Measurements from ENCODE around the gene DOCK2. TPM values are rescaled to one million over a fixed set of nuclear protein-coding genes. Genes with fewer than 3 reads are reported as not detected.

The DOCK2 gene
- total RNA-seq, 2 donors from 2014 or later, result 4.9 to 13.3 TPM

DNA sequence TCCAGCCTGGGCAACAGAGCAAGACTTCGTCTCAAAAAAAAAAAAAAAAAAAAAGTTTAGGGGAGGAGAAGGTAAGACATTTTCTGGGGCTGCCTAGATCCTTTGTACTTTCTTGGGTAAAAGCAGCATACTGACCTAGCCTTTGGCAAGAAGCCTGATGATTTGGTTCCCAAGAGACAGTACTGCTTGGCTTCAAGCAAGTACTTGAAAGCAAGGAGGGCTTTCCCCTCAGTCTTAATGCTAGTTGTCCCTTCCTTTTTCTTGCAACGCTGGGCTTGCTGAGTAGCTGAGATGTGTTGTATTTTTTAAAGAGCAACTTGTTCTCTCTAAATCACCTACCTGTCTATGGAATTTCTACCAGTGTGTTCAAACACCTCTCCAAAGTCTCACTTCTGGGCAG, 267.0 kb downstream of the DOCK2 start:
- ATAC-seq (no peak), DNase-seq (no peak)
- intact Hi-C loops (cut with DNase I, micrococcal nuclease), result no loop called here

DNA sequence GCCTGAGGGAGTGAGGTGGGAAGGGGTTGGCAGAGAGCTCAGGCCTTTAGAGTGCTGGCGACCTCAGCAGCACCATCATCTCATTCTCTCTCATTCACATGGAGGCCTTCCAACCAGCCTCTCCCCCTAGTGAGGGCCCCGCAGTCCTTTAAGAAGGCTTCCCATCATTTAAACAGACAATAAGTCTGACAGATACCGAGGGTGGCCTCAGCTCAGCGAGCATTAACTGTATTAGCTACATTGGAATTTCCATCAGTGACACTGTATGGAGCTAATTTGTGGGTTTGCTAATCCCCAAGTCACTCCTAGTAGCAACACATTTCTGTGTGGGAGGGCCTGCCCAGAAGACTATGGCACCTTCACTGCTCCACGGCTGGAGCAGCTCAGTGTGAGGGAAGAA, 267.4 kb downstream of the DOCK2 start:
- no peak for DNase-seq
- intact Hi-C loops (cut with DNase I, micrococcal nuclease), result no loop called here
- ATAC-seq, result no peak

DNA sequence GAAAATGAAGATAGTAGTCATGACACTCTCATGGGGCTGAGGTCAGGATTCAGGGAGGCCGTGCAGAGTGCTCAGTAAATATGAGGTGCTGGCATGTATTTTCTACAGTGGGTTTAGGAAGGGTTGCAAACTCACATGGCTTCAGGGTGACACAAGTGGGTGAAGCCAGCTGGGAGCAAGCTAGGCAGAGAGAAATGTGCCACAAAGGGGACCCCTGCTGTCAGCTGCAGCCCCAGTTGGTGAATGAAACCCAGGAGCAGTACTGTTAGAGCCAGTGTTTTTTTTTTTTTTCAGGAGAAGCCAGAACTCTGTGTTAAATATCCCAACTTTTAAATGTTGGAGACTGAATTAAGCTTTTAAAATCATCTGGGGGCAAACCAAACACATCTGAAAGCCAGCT, 267.9 kb downstream of the DOCK2 start:
- intact Hi-C loops (cut with DNase I, micrococcal nuclease), result no loop called here
- DNase-seq (no peak), ATAC-seq (no peak)

DNA sequence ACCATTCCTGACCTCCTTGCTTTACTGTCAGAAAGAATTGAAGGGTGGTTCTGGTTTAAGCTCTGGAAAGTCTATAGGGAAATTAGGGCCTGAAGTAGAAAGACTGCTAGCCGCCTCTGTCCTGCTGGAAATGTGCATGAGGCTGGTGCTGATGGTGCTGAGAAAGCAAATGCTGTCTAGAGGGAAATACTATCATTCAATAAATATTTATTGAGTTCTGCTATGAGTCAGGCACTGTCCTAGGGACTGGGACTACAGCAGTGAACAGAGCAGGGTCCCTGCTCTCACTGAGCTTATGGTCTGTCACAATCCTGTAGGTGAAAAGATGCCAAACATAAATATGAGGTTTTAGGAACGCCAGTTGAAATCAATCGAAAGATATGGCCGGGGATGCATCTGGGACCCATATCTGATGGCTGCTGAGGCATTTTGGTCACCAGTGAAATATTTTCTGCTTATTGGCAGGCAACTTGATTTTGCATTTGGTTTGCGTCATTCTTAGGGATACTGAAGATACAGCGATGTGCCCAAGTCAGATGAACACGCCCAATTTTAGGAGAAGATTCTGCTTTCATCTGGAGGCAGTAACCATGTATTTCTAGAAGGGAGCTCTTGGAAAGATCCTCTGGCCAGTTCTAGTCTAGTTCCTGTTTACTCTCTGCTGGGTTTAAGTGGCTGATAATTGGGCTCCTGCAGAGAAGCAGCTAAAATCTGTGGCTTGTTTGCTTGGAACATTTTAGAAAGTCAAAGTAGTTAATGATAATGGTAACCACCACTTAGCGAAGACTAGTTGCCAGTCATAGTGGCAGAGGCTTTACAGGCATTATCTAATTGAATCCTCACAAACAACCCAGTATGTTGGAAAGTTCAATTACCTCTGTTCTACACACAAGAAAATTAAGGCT, 269.9 kb downstream of the DOCK2 start:
- DNase-seq, result no peak
- no peak for ATAC-seq
- intact Hi-C loops (cut with DNase I, micrococcal nuclease), result no loop called here

DNA sequence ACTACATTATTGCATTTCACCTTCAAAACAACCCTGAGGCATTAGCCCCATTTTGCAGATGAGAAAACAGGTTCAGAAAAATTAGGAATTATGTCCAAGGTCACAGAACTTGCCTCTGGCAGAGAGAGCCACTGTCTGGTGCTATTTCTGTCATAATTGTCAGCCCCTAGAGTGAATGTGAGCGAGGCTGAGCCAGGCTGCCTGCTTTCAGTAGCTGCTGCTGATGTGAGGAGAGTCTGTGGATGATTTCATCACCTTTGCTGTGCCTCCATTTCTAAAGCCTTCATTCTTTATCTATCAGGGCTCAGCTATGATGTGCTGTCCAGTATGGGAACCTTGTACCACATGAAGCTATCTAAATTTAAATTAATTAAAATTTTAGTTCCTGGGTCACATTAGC, 271.8 kb downstream of the DOCK2 start:
- intact Hi-C loops (cut with DNase I, micrococcal nuclease), result no loop called here
- ATAC-seq (no peak), DNase-seq (no peak)

DNA sequence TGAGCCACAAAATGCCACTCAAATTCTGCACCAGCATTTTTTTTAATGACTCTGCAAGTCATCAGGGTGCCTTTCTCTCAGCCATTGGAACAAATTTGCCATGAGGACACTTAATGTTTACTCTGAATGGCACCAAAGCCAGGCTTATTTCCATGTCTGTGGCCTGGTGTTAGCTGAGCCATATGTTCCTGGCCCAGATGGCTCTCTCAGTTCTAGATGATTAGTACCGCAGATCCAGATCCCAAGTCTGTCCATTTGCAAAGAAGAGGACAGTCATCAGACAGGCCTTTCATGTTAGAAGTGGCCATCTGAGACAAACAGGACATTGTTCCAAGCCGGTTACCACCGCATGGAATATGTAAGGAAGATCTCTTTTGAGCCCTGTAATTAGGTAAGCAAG, 272.9 kb downstream of the DOCK2 start:
- ATAC-seq (no peak), DNase-seq (no peak)
- intact Hi-C loops (cut with DNase I, micrococcal nuclease), result no loop called here

DNA sequence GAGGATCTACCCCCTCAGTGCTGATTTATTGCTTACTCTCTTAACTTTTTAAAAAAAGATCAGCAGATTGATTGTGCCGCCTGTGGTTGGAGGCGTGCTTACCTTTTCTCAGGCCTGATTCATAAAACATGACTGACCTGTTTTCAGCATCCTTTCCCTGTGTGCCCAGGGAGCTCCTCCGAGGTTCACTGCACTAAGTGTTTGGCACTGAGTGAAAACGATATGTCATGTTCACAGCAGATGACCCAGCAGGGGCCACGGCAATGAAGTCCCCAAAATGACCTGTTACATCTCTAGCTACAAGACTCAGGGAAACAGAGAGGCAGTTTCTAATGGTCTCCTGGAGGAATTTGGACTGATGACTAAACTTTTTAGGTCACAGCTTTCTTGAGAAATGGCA, 273.3 kb downstream of the DOCK2 start:
- ATAC-seq (no peak), DNase-seq (no peak)
- intact Hi-C loops (cut with DNase I, micrococcal nuclease), result no loop called here

DNA sequence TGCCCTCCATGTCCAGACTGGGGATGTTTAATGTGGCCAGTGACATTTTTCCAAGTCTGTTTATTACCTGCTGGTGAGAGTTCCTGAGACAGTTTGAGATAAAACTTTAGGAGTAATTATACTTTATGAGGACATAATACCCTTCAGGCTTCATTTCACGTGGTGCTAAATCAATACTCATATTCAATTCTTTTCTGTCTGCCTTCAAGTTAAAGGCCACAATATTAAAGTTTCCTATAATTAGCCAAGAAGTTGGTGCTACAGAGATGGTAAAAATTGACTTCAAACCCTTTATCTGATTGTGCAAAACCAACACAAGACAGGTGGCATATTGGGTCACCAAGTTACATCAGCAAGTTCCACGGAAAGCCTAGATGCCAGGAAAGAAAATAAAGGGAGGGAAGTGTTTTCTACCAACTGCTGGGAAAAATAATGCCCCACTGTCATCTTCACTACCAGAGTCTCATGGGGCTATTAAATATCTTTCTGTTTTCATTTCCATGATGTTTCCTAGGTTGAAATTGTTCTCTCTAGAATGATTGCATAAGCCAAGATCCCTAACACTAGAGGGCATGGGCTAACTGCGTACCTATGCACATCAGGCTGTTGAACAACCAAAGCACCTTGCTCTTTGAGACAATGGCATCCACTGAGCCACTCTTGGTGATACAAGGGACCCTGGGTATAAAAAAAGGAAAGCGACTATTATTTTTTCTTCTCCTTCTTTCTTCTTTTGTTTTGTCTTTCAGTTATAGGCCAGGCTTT, 274.6 kb downstream of the DOCK2 start:
- intact Hi-C loops (cut with DNase I, micrococcal nuclease), result no loop called here
- ATAC-seq, result no peak

DNA sequence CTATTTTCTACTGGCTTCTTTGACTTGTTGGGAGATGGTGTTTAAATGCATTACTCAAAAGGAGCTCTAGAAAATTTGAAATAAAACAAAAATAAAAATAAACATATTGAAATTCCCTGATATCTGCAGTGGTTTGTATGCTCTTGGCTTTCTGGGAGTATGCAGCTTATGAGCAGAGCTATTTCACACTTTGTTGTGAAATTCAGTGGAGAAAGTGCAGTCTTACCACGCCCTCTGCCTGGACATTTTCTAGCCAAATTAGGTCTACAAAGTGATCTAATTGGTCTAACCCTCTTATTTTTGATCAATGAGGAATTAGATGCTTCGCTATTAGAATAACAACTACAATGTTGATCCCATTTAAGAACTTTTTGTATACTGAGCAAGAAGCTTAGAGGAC, 276.4 kb downstream of the DOCK2 start:
- no peak for ATAC-seq
- DNase-seq, result no peak
- intact Hi-C loops (cut with DNase I, micrococcal nuclease), result no loop called here

More for the DNA sequence above, 274.6 kb downstream of the DOCK2 start:
- DNase-seq, result no peak

DNA sequence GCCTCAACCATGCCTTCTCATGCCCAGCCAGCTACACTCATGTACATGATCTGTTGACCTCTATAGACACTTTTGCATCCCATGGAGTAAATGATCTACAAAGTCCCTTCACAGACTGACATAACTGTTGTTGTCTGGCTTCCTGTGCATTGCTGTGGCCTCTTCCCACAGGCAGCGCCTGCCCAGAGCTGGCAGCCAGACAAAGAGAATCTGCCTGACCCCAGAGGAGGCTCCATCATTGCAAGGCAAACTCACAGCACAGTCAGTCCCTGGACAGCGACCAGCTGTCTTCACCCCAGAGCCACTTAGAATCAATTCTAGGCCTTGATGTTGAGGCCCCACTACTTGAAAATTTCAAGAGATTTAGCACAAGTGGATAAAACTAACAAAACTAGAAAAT, 277.7 kb downstream of the DOCK2 start:
- no peak for DNase-seq
- intact Hi-C loops (cut with DNase I, micrococcal nuclease), result no loop called here
- ATAC-seq, result no peak

DNA sequence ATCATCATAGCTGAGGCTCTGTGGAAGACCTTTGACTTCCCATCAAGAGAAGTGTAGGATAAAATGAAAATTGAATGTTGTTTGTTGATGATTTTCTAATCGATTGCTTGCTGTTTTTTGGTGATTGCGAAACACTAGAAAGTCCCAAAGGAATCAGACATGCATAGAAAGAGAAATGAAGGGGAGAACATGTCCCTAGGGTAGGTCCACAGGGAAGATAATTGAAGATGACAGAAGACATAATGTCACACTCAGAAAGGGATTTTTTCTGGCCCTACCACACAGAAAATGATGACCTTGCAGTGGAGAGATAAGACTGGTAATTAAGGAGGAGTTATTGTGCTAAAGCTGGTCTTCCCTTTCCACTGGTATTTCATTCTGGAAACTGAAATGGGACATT, 280.4 kb downstream of the DOCK2 start:
- DNase-seq (no peak), ATAC-seq (no peak)
- intact Hi-C loops (cut with DNase I, micrococcal nuclease), result no loop called here

DNA sequence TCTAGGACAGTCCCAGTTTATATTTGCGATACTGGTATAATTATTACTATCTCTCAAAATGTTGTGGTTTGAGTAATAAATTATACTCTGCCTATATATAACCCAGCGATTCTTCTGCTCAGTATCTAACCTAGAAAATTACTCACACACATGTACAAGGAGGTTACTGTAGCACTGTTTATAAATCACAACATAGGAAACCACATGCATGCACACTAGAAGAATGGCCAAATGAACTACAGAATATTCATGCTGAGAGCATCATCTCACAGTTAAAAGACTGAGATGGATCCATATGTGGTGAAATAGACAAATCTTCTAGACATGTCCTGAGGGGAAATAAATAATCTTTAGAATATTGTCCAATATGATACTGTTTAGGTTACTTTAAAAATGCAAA, 281.2 kb downstream of the DOCK2 start:
- DNase-seq (no peak), ATAC-seq (no peak)
- intact Hi-C loops (cut with DNase I, micrococcal nuclease), result no loop called here

DNA sequence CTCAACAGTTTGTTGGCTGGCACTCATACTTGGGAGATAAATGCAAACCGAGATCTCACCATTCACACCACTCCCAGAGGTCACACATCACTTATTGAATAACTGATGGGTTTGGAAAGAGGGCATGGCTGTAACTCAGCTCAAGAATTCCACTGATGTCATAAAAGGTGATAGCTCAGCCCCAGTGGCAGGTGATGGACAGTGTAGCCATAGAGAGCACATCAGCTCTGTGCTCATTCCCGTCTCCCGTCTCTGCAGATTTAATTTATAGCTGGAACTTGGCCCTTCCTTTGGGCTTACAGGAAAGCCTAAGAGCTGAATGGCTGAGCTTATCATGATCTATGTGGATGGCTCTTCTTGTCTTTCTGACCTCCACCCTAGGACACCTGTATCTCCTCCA, 283.4 kb downstream of the DOCK2 start:
- ATAC-seq (no peak), DNase-seq (no peak)
- intact Hi-C loops (cut with DNase I, micrococcal nuclease), result no loop called here

DNA sequence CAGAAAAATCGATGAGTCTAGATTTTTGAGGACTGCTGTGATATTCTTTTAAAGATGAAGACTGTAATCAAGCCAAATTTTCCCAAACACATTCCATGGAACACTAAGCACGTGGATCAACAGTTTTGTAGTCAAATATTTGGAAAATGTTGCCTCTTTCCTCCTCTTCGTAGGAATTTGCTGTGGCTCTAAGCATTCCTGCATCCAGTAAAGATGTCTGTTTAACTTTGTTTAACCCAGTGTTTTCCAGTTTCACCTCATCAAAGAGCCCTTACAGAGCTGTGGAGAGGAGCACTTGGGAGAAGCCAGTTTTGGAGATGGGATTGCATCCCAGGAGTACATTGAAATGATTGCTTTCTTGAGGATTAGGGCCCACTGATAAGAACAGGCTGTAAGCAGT, 284.3 kb downstream of the DOCK2 start:
- DNase-seq (no peak), ATAC-seq (no peak)
- intact Hi-C loops (cut with DNase I, micrococcal nuclease), result no loop called here

DNA sequence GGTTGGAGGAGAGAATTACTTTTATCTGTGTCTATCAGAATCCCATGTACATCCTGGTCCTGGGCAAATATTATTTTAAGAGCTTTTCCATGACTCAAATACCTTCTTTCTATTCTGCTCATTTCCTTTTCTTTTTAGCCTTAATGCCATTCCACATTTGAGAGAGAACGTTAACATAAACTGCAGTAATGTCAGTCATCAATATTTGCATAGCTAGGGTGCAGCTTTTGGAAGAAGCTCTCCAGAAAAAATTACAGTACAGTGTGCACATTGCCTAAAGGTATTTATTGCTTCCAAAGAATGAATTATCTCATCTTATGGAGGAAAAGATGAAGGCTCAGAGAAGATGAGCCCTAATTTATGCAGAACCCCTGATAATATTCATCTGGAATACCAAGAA, 284.9 kb downstream of the DOCK2 start:
- ATAC-seq (no peak), DNase-seq (no peak)
- intact Hi-C loops (cut with DNase I, micrococcal nuclease), result no loop called here

DNA sequence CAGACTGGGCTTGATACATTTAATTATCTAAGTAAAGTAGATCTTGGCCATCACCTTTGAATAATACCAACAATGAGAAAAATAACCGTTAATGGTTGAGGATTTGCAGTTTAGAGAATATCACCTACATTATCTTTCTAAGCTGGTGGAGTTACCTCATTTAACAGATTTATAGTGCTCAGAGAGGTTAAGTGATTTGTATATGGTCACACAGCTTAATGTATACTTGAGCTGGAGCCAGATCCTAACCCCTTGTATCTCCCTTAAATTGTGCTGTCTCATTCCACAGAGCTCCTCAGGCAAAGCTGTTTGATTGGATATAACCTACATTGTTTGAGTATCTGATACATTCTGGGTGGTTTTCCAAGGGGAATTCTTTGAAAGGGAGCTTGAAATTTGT, 285.4 kb downstream of the DOCK2 start:
- intact Hi-C loops (cut with DNase I, micrococcal nuclease), result no loop called here
- DNase-seq, result no peak
- no peak for ATAC-seq

DNA sequence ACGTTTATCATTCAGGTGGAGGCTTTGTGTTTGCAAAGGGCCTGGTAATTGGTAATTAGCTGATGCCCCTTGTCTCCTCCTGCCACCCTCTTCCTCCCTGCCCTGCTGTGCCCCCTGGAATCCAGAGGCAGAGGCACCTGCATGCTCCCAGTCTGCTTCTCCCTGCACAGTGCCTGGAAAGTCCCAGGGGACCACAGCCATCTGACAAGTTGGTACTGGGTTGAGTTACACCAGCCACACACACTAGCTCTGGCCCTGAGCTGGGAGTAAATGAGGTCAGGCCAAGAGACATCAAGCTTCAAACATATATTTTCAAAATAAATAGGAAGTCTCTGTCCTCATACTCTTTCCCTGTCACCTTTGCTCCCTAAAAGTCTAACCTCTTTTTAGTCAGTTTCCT, 286.9 kb downstream of the DOCK2 start:
- no peak for ATAC-seq
- intact Hi-C loops (cut with DNase I, micrococcal nuclease), result no loop called here
- DNase-seq, result no peak

DNA sequence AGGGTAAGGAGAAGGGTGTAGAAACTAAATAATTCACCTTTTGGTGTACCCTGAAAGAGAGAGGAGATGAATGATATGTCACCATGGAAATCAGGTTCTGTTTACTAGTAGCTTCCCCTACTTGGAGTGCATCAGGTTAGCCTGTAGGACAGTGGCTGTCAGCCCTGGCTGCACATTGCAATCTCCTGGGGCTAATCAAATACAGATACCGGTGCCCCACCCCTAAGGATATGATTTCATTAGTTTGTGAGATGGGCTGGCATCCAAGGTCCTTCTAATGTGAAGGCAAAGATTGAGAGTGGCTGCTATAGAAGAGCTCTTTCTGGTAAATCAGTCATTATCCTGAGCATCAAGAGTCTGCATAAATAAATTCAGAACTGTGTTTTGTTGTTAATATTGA, 296.1 kb downstream of the DOCK2 start:
- no peak for ATAC-seq
- intact Hi-C loops (cut with DNase I, micrococcal nuclease), result no loop called here
- DNase-seq, result no peak

DNA sequence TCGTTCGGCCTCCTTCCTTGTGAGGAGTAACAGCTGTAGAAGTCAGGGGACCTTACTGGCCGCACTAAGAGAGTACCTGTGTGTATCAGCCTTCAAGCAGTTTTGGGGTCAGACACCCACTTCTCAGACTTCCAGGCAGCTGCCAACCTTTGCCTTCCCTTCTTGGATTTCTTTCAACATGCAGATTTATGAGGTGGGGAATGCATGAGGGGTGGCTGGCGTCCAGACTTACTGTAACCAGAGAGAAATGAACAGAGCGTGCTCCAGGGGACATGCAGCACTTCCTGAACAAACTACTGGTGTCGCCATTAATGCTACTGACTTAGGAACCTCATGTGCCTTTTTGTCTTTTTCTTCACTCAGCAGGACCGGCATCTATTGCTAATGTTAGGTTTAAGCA, 296.5 kb downstream of the DOCK2 start:
- DNase-seq (no peak), ATAC-seq (no peak)
- intact Hi-C loops (cut with DNase I, micrococcal nuclease), result no loop called here

DNA sequence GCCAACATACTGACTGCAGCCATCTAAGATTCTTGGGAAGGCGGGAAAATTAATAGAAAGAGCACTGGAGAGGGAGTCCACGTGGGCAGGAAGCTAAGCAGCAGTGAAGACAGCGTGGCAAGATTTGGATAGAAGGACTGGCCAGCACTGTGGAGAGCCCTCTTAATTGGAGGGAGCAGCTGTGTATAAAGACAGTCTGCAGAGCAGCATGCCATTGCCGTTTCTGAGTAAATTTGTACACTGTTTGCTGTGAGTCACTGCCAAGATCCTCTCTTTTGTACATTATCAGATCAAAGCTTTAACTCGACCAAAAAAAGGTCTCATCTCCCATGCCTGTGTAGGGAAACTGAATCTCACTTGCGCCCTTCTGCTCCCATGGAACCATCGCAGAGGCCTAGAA, 297.9 kb downstream of the DOCK2 start:
- ATAC-seq (no peak), DNase-seq (no peak)

DNA sequence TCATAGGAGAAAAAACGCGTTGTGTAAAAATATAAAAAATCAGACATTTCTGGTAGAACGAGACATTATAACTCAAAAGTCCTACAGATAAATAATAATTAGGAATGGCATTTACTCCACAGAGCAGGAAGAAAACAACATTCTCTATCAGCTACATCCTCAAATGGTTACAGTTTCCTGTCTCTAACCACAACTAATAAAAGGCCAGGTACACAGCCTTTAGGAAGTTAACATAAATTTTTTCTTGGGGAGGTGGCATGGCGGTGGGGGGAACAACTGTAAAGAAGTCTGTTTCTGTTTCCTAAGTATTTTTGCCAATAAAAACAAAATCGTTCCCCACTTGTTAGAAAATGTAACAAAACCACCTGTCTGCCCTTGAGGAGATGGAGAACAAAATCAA, 298.7 kb downstream of the DOCK2 start:
- intact Hi-C loops (cut with DNase I, micrococcal nuclease), result no loop called here
- no peak for ATAC-seq

More for the DNA sequence above, 297.9 kb downstream of the DOCK2 start:
- intact Hi-C loops (cut with DNase I, micrococcal nuclease), result no loop called here

More for the DNA sequence above, 298.7 kb downstream of the DOCK2 start:
- DNase-seq, result no peak
